ENCODE data around the gene OSBPL10.

OSBPL10 gene

GRCh38 chr3:32009101-32009500, 28.0 kb upstream of the OSBPL10 start:
- H3K9me2 ChIP-seq (ENCODE audit: low read depth, low read length) = no peaks in the 10 kb centered on the region
- H3K4me2 ChIP-seq (ENCODE audit: low read length) = no peak overlapping the region
- H3K27ac ChIP-seq (ENCODE audit: low read depth, low read length, poor library complexity, severe bottlenecking) = no peak overlapping the region
- no peak for TF ChIP-seq EZH2 (IDR thresholded peaks at IDR 0.05; ENCODE audit: borderline replicate concordance, low read length)
- no peak for TF ChIP-seq CTCF (IDR thresholded peaks at IDR 0.05; ENCODE audit: low read length)
- H3K9me3 ChIP-seq (ENCODE audit: low read length) = no peaks in the 10 kb centered on the region
- no peaks in the 10 kb centered on the region for H3F3A ChIP-seq (ENCODE audit: insufficient read depth, low read length)
- no peaks in the 10 kb centered on the region for H3K79me2 ChIP-seq (ENCODE audit: insufficient read depth, low read length)
- H4K20me1 ChIP-seq (ENCODE audit: insufficient read depth, low read length) = no peaks in the 10 kb centered on the region
- H3K4me1 ChIP-seq (ENCODE audit: insufficient read depth, low read length, severe bottlenecking) = peaks cover 13% of the 10 kb centered on the region
- no peak overlapping the region for H2AFZ ChIP-seq (ENCODE audit: low read length)
- no peaks in the 10 kb centered on the region for H3K27me3 ChIP-seq (ENCODE audit: insufficient read depth, low read length)
- no peaks in the 10 kb centered on the region for H3K36me3 ChIP-seq (ENCODE audit: insufficient read depth, low read length)
- H3K4me3 ChIP-seq (ENCODE audit: low read depth, low read length, poor library complexity, severe bottlenecking) = no peak overlapping the region
- H3K9ac ChIP-seq (ENCODE audit: low read length) = no peak overlapping the region

- Histone ChIP-seq H3K4me2 (ENCODE audit: low read length) (no peak overlapping the region), H4K20me1 (ENCODE audit: insufficient read depth, low read length) (no peaks in the 10 kb centered on the region), H3K9me2 (ENCODE audit: low read depth, low read length) (no peaks in the 10 kb centered on the region), H3K4me1 (ENCODE audit: insufficient read depth, low read length, severe bottlenecking) (peaks cover 17% of the 10 kb centered on the region), H2AFZ (ENCODE audit: low read length) (no peak overlapping the region), H3K27me3 (ENCODE audit: insufficient read depth, low read length) (no peaks in the 10 kb centered on the region), H3K9ac (ENCODE audit: low read length) (no peak overlapping the region), H3F3A (ENCODE audit: insufficient read depth, low read length) (no peaks in the 10 kb centered on the region), H3K36me3 (ENCODE audit: insufficient read depth, low read length) (no peaks in the 10 kb centered on the region), H3K9me3 (ENCODE audit: low read length) (no peaks in the 10 kb centered on the region), H3K27ac (ENCODE audit: low read depth, low read length, poor library complexity, severe bottlenecking) (no peak overlapping the region), H3K79me2 (ENCODE audit: insufficient read depth, low read length) (no peaks in the 10 kb centered on the region), H3K4me3 (ENCODE audit: low read depth, low read length, poor library complexity, severe bottlenecking) (no peak overlapping the region)
- no peak for TF ChIP-seq CTCF (IDR thresholded peaks at IDR 0.05; ENCODE audit: low read length)
- no peak for TF ChIP-seq EZH2 (IDR thresholded peaks at IDR 0.05; ENCODE audit: borderline replicate concordance, low read length)
These were observed 23.2 kb upstream of the OSBPL10 start for GRCh38 chr3:32004113-32004765.

GRCh38 chr3:32003380-32003779, 22.3 kb upstream of the OSBPL10 start:
- no peak overlapping the region for H3K4me2 ChIP-seq (ENCODE audit: low read length)

More at GRCh38 chr3:32003380-32003779, 22.3 kb upstream of the OSBPL10 start:
- H3K79me2 ChIP-seq (ENCODE audit: insufficient read depth, low read length) = no peaks in the 10 kb centered on the region
- H3F3A ChIP-seq (ENCODE audit: insufficient read depth, low read length) = no peaks in the 10 kb centered on the region
- no peak overlapping the region for H3K9ac ChIP-seq (ENCODE audit: low read length)
- H3K4me3 ChIP-seq (ENCODE audit: low read depth, low read length, poor library complexity, severe bottlenecking) = no peak overlapping the region
- no peak for TF ChIP-seq EZH2 (IDR thresholded peaks at IDR 0.05; ENCODE audit: borderline replicate concordance, low read length)
- TF ChIP-seq CTCF (IDR thresholded peaks at IDR 0.05; ENCODE audit: low read length) = no peak
- peaks cover 25% of the 10 kb centered on the region for H3K4me1 ChIP-seq (ENCODE audit: insufficient read depth, low read length, severe bottlenecking)
- no peaks in the 10 kb centered on the region for H4K20me1 ChIP-seq (ENCODE audit: insufficient read depth, low read length)
- H3K9me3 ChIP-seq (ENCODE audit: low read length) = no peaks in the 10 kb centered on the region
- 0 out of 2 replicates have a peak, but pooled peaks cover 7% of the 10 kb centered on the region for H3K36me3 ChIP-seq (ENCODE audit: insufficient read depth, low read length)
- no peak overlapping the region for H2AFZ ChIP-seq (ENCODE audit: low read length)
- no peak overlapping the region for H3K27ac ChIP-seq (ENCODE audit: low read depth, low read length, poor library complexity, severe bottlenecking)
- H3K9me2 ChIP-seq (ENCODE audit: low read depth, low read length) = no peaks in the 10 kb centered on the region
- no peaks in the 10 kb centered on the region for H3K27me3 ChIP-seq (ENCODE audit: insufficient read depth, low read length)

All from OCI-LY1 (cell line).